Osteoblast (primary cell): ENCODE data around the gene CILP. TPM values are rescaled to one million over a fixed set of nuclear protein-coding genes. Genes with fewer than 3 reads are reported as not detected.
"Not testable (repeated sequence)": the region's sequence is repeated elsewhere in the genome, so short reads cannot be mapped to it uniquely, and the experiment has no call there.

Experiments used
- DNase-seq: peaks from one replicate; pipeline ENCODE4 v3.0.0; 2011; ENCODE audit warnings: low spot score, mixed read lengths; ENCODE audit not compliant: insufficient read length; ENCODE audit errors: missing footprints
- H2AFZ ChIP-seq: 2 replicates; pipeline ENCODE4 v1.6.0; 2011; ENCODE audit warnings: mild to moderate bottlenecking, low read length
- H3K27ac ChIP-seq: 2 replicates; pipeline ENCODE4 v1.5.1; 2011; ENCODE audit warnings: mild to moderate bottlenecking, low read depth, low read length, moderate library complexity
- H3K27me3 ChIP-seq: 2 replicates; pipeline ENCODE4 v1.6.0; 2012; ENCODE audit warnings: mild to moderate bottlenecking, control low read depth, inconsistent platforms, low read length, moderate library complexity; ENCODE audit not compliant: insufficient read depth
- H3K36me3 ChIP-seq: 2 replicates; pipeline ENCODE4 v1.5.1; 2011; ENCODE audit warnings: mild to moderate bottlenecking, low read length, control low read depth, moderate library complexity; ENCODE audit not compliant: insufficient read depth
- H3K4me1 ChIP-seq: 2 replicates; pipeline ENCODE4 v1.5.1; 2011; ENCODE audit warnings: mild to moderate bottlenecking, low read length, control low read depth, moderate library complexity; ENCODE audit not compliant: insufficient read depth
- H3K4me2 ChIP-seq: 2 replicates; pipeline ENCODE4 v1.6.0; 2011; ENCODE audit warnings: mild to moderate bottlenecking, low read length; ENCODE audit not compliant: insufficient read depth
- H3K4me3 ChIP-seq: fragments of 200-600 bp; sonication (generic); 3 replicates; pipeline ENCODE4 v1.5.1; 2012; ENCODE audit warnings: mild to moderate bottlenecking, low read length, inconsistent platforms; ENCODE audit not compliant: insufficient read depth
- H3K79me2 ChIP-seq: 2 replicates; pipeline ENCODE4 v1.6.0; 2012; ENCODE audit warnings: mild to moderate bottlenecking, low read length, control low read depth, inconsistent platforms; ENCODE audit not compliant: insufficient read depth
- H3K9me3 ChIP-seq: 2 replicates; pipeline ENCODE4 v1.5.1; 2011; ENCODE audit warnings: low read depth, low read length, control low read depth
- H4K20me1 ChIP-seq: 2 replicates; pipeline ENCODE4 v1.6.0; 2012; ENCODE audit warnings: mild to moderate bottlenecking, low read length, control low read depth; ENCODE audit not compliant: insufficient read depth
- CTCF ChIP-seq: IDR thresholded peaks from 2 replicates; pipeline ENCODE4 v1.5.1; 2011; ENCODE audit warnings: mild to moderate bottlenecking, low read depth, low read length, moderate library complexity; ENCODE audit errors: extremely low read depth
- total RNA-seq: library from RNA; depleted of rRNA; stranded (reverse); fragments of >200 nt; gene quantifications from 2 replicates; pipeline ENCODE4 v1.2.3, GENCODE V29; 2012

CILP gene
- total RNA-seq, 1 donor: under 0.01 TPM

- Histone ChIP-seq H3K4me1 (no peaks in the 10 kb centered on the region), H3K4me3 (no peak overlapping the region), H3K27ac (no peak overlapping the region), H3K79me2 (no peaks in the 10 kb centered on the region), H3K27me3 (no peaks in the 10 kb centered on the region), H3K36me3 (no peaks in the 10 kb centered on the region), H2AFZ (no peak overlapping the region), H4K20me1 (no peaks in the 10 kb centered on the region), H3K9me3 (no peaks in the 10 kb centered on the region), H3K4me2 (no peak overlapping the region)
- no peak for DNase-seq
- TF ChIP-seq CTCF: no peak
Measured at GRCh38 chr15:65194826-65195547, 16.3 kb downstream of the CILP start.

GRCh38 chr15:65192016-65192415, 19.3 kb downstream of the CILP start:
- Histone ChIP-seq H3K36me3 (no peaks in the 10 kb centered on the region), H2AFZ (no peak overlapping the region), H3K27me3 (no peaks in the 10 kb centered on the region), H3K27ac (no peak overlapping the region), H3K9me3 (no peaks in the 10 kb centered on the region), H3K4me1 (no peaks in the 10 kb centered on the region), H3K79me2 (no peaks in the 10 kb centered on the region), H3K4me3 (no peak overlapping the region), H4K20me1 (no peaks in the 10 kb centered on the region), H3K4me2 (no peak overlapping the region)
- no peak for TF ChIP-seq CTCF
- no peak for DNase-seq

GRCh38 chr15:65189102-65189740, 22.1 kb downstream of the CILP start:
- H3K4me2 ChIP-seq: no peak overlapping the region
- peak; percentile 82 for DNase-seq
- H3K27ac ChIP-seq: no peak overlapping the region
- peaks cover 3% of the 10 kb centered on the region for H3K4me1 ChIP-seq
- no peak overlapping the region for H3K4me3 ChIP-seq
- H4K20me1 ChIP-seq: peaks cover under 1% of the 10 kb centered on the region
- TF ChIP-seq CTCF: peak; percentile 85
- H3K9me3 ChIP-seq: no peaks in the 10 kb centered on the region
- H2AFZ ChIP-seq: no peak overlapping the region
- H3K27me3 ChIP-seq: no peaks in the 10 kb centered on the region
- H3K36me3 ChIP-seq: no peaks in the 10 kb centered on the region
- peaks cover 9% of the 10 kb centered on the region for H3K79me2 ChIP-seq

- DNase-seq, H3K4me1 ChIP-seq, H2AFZ ChIP-seq, H3K4me3 ChIP-seq, H3K36me3 ChIP-seq, H3K9me3 ChIP-seq, H4K20me1 ChIP-seq, H3K4me2 ChIP-seq, H3K27ac ChIP-seq, H3K27me3 ChIP-seq: not testable (repeated sequence)
- peaks cover 17% of the 10 kb centered on the region for H3K79me2 ChIP-seq
Measured at GRCh38 chr15:65188472-65188871, 22.8 kb downstream of the CILP start.
